GM18526 (cell line): ENCODE results near the gene LRRC70.

Source experiments
- POLR2A ChIP-seq: IDR thresholded peaks from 3 replicates; pipeline ENCODE4 v1.6.1; 2011; ENCODE audit not compliant: insufficient read length; ENCODE audit errors: extremely low read depth

The LRRC70 gene

GRCh38 chr5:62590387-62590786 is 11.8 kb downstream of the LRRC70 start:
- no peak for TF ChIP-seq POLR2A

DNA sequence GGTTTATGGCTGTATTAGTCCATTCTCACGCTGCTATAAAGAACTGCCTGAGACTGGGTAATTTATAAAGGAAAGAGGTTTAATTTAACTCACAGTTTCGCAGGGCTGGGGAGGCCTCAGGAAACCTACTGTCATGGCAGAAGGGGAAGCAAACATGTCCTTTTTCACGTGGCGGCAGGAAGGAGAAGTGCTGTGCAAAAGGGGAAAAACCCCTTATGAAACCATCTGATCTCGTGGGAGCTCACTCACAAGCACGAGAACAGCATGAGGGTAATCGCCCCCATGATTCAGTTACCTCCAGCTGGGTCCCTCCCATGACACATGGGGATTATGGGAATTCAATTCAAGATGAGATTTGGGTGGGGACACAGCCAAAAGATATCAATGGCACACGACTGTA is 13.9 kb downstream of the LRRC70 start:
- TF ChIP-seq POLR2A, result no peak

DNA sequence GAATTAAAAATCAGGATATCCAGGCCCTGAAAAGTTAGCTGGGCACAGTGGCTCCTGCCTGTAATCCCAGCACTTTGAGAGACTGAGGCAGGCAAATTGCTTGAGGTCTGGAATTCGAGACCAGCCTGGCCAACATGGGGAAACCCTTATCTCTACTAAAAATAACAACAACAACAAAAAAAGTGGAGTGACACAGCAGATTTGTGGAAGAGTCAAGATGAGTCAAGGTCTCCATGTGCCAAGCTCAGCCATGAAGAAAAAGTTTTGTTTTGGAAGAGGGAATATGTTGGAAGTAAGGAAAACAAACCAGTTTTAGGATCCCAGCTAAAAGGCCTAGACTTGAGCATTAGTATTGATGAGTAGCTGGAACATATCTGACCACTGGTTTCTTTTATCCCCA is 14.7 kb downstream of the LRRC70 start:
- TF ChIP-seq POLR2A, result no peak

DNA sequence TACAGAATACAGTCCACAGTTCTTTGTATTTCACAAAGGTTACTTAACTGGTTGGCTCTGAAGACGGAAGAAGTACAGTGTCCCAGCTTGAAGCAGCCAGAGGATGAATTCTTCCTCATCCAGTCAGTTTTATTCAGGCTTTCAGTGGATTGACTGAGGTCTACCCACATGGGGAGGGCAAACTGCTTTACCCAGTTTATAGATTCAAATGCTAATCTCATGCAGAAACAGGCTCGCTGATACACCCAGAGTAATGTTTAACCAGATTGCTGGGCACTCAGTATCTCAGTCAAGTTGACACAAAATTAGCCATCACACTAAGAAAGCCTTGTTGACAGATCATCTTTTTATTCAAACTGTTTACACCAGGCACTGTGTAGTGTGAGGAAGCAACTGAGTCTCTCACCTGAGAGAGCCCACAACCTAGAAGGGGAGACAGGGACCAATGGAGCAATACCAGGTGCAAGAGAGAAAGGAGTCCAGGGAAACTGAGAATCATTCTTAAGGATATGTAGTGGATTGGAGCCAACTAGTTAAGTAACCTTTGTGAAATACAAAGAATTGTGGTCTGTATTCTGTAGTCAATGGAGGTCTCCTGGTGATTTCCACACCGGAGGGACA is 15.9 kb downstream of the LRRC70 start:
- no peak for TF ChIP-seq POLR2A

DNA sequence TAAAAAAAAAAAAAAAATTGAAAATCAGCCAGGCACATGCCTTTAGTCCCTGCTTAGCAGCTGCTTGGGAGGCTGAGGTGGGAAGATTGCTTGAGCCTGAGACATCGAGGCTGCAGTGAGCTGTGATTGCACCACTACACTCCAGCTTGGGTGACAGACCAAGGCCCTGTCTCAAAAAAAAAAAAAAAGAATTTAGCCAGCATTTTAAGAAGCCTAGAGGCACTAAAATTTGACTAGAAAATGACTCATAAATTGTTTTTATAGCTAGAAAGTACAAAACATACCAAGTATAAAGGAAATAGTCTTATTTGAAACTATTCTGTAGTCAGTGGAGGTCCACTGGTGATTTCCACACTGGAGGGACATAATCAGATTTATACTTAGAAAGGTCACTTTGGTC is 17.5 kb downstream of the LRRC70 start:
- TF ChIP-seq POLR2A, result no peak

- TF ChIP-seq POLR2A, result no peak
Measured at GRCh38 chr5:62596691-62597090, 18.1 kb downstream of the LRRC70 start.

- TF ChIP-seq POLR2A, result no peak
Measured at GRCh38 chr5:62597314-62597713, 18.7 kb downstream of the LRRC70 start.

DNA sequence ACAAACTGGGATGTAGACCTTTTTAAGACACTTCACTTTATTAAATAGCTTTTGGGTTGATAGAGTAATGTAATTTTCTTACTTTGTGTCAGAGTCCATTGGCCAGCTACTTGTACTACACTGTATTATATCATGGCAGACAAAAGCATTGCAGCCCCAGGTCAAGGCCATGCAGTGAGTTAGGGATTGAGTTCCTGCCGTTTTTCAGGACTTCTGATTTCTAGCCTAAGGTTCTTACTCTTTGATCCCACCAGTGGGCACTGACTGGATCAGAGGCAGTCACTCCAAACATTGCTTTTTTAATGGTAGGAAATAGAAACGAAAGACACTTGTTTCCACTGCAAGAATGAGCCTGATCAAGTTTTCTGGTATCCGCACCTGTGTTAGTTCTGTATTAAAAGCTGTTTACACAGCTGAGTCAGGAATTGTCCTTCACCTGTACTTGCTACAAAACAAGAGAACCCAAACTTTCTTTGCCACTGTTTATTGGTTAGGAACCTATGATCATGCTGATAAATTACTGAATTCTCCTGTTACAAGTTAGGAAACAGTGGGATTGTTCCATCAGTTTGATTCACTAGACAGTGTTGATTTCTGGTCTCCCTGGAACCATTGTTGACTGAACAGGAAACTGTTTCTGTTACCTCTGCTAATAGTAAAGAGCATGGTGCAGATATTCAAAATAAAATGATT is 22.1 kb downstream of the LRRC70 start:
- TF ChIP-seq POLR2A, result no peak

DNA sequence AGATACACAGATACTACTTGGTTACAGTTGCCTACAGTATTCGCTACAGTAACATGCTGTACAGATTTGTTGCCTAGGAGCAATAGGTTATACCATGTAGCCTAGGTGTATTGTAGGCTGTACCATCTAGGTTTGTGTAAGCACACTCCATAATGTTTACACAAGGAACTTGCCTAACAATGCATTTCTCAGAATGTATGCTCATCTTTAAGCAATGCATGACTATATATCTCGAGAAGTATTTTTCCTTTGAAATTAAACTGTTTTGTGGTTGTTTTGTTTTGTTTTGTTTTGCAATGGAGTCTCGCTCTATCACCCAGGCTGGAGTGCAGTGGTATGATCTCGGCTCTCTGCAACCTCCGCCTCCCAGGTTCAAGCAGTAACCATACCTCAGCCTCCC is 25.3 kb downstream of the LRRC70 start:
- no peak for TF ChIP-seq POLR2A

- TF ChIP-seq POLR2A, result no peak
Measured at GRCh38 chr5:62605638-62606037, 27.0 kb downstream of the LRRC70 start.

- TF ChIP-seq POLR2A, result no peak
Measured at GRCh38 chr5:62606878-62607277, 28.3 kb downstream of the LRRC70 start.

GRCh38 chr5:62607615-62608014 is 29.0 kb downstream of the LRRC70 start:
- TF ChIP-seq POLR2A, result no peak

GRCh38 chr5:62608529-62609511 is 30.2 kb downstream of the LRRC70 start:
- TF ChIP-seq POLR2A, result no peak

DNA sequence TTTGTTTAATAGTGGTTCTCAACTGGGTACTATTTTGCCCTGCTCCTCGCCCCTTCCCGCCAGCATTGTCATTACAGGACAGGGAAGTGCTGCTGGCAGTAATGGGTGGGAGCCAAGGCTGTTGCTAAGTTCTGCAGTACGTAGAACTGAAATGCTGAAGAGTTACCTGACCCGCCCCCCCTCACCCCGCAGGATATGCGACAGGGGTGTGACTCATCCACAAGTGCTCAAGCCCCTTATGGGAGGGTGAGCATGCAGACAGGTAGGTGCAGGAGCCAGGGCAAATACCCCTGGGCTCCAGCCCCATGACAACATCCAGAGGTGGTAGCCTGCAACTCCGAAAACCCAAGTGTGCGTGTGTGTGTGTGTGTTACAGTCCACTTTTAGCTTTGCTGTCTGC is 35.7 kb downstream of the LRRC70 start:
- TF ChIP-seq POLR2A, result no peak

DNA sequence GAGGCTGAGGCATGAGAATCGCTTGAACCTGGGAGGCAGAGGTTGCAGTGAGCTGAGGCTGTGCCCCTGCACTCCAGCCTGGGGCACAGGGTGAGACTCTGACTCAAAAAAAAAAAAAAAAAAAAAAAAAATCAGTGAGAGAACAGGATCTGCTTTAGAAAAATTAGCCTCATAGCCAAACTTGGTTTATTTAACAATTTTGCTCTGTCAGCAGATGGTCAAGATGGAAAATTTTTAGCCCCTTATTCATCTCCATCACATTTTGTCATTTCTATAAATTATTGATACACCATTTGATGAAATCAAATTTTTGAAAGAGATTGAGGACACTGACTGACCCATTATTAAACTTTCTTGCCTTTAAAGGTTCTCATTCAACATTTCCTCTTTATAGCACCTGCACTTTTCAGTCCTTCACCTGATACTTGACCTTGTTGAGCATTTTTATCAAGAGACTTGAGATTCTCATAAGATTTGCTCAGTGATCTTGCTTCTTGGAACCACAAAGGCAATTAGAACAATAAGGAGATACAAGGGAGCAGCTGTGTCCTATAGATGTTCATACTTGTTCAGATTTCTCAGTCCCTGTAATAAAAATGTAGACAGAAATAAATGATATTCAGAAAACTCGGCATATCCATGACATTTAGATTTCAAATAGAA is 38.1 kb downstream of the LRRC70 start:
- TF ChIP-seq POLR2A, result no peak
